ENCODE results near the gene RAP1GAP2.

Gene RAP1GAP2

DNA sequence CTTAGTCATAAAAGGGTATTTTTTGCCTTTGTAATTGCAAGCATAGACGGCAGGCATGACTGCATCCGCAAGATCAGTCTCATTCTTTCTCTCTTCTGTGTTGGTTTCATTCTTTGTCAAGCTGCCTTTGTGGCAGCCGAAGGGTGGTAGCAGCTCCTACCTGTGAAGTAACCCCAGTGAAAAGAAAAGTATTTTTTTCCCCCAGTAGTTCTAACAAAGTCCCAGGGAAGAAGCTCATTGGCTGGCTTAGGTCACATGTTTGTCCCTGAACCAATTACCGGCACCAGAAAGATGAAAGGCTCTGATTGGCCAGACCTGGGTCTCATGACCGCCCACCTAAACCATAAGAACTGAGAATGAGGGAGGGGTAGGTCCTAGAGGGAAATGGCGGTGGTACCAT is 110.7 kb downstream of the RAP1GAP2 start:
- no peak overlapping the region for H3K4me3 ChIP-seq (ENCODE audit: low read depth, low read length)

DNA sequence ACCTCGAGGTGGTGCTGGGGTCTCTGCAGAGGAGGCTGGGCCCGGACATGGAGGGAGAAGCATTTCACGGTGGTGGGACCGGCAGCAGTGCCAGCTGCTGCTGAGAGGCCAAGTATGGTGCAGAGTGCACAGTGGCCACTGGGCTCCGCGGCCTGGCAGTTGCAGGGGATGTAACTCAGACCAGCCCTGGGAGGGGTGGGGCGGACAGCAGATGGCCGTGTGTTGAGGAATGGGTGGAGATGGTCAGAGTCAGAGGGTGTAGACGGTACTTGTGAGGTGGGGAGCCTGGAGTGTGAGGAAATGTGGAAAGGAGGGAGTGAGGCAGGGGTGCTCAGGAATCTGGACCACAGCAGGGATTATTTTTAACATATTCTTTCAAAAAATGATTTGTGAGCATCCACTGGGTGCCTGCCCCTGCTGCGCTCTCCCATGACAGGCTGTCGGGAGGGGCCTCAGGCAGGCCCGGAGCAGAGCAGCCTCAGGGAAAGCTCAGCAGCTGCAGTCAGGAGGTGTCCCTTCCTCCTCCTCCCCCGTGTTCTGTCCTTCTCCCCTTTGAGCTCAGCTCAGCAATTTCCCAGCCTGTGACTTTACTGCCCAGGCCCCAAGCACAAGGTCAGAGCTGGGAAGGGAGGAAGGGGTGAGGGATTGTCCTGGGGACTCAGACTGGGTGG is 113.1 kb downstream of the RAP1GAP2 start:
- no peak overlapping the region for H3K4me3 ChIP-seq (ENCODE audit: low read depth, low read length)

DNA sequence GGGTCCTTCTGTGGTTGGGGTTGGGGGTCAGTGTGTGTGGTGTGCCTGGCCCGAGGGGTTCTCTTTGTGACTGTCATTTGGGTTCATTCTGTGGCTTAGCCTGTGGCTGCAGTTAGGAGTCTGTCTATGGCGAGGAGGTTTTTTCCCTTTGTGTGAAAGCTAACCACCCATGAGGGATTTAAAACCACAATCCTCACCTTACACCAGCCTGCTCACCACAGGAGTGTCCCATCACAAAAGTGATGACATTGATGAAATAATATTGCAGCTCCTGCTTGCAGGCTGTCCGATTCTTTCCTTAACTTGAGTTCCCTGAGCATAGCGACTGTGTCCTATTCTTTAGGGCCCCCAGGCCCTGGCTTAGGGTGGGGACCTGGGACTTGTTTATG is 113.6 kb downstream of the RAP1GAP2 start:
- no peak overlapping the region for H3K4me3 ChIP-seq (ENCODE audit: low read depth, low read length)

DNA sequence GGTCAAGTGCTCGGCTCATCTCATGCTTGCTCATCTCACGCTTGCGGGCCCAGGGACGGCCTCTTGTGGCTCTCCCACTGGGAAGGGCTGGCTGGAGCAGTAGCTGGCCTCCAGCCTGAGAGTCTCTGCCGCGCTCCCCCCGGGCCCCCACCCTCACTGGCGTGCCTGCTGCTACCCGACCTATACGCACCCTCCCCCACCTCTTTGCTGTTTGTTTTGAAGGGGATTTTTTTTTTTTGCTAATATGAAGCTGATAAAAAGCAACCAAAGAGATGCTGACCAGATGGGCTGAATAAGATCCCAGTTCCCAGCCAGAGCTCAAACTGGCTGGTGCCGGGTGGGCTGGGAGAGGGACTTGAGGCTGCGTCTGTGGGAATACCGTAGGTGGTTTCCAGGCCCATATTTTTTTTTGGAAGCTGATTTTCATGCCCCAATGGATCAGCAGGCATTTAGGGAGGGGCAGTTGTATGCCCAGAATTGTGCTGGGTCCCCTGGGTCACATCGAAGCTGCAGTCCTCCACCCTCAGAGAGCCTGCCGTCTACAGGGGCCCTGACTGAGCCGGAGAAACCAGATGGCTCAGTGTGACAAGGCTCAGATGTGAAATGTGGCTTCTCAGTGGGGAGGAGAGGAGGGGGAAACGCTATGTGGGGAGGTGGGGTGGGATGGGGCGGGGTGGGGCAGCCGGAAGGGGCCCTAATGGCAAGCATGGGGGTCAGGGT is 115.0 kb downstream of the RAP1GAP2 start:
- H3K4me3 ChIP-seq (ENCODE audit: low read depth, low read length): no peak overlapping the region

DNA sequence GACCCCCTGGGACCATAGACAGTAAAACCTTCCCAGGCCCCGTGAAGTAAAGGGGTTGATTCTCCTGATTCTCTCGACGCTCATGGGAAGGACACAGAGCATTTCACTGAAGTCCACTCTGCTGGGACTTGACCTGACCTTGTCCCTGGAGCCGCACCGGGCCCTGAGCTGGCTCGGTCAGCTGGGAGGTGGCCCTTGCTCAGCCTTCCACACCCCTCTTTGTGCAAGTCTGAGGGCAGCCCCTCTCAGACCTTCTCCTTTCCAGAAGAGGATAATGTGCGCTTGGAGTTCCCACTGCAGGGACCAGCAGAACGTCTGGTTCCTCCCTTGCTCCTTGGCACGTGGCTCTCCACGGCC is 115.5 kb downstream of the RAP1GAP2 start:
- H3K4me3 ChIP-seq (ENCODE audit: low read depth, low read length): no peak overlapping the region

DNA sequence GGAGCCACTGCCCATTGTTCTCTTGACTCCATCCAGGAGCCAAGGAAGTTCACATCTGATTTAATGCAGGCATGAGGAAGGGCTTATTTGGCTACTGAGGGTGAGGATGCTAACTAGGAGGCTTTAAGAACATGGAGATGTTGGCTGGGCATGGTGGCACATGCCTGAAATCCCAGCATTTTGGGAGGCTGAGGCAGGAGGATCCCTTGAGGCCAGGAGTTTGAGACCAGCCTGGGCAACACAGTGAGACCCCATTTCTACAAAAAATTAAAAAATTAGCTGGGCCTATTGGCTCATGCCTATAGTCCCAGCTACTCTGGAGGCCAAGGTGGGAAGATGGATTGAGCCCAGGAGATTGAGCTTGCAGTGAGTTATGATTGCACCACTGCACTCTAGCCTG is 116.5 kb downstream of the RAP1GAP2 start:
- no peak overlapping the region for H3K4me3 ChIP-seq (ENCODE audit: low read depth, low read length)

DNA sequence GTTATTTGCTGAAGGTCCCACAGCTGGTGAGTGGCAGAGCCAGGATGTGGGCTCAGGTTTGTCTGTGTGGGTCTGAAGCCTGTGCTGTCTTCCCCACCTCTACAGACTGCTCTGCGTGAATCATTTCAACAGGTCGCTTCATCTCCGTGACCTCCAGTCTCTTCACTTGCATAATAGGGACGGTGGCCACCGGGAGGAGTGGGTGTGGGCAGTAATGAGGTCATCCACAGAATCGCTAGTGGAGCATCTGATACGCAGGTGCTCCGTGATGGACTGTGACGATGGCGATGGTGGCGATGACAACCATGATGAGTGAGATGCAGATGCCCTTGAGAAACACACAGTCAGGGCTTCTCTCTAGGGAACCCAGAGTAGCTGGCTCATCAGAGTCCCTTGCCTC is 120.2 kb downstream of the RAP1GAP2 start:
- H3K4me3 ChIP-seq (ENCODE audit: low read depth, low read length): no peak overlapping the region

DNA sequence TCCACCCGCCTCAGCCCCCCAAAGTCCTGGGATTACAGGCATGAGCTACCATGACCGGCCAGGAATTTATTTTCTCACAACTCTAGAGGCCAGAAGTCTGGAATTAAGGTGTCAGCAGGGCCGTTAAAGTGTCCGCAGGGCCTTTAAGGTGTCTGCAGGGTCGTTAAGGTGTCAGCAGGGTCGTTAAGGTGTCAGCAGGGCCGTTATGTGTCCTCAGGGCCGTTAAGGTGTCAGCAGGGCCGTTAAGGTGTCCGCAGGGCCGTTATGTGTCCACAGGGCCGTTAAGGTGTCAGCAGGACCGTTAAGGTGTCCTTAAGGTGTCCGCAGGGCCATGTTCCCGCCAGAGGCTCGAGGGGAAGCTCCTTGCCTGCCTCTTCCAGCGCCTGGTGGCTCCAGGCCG is 125.2 kb downstream of the RAP1GAP2 start:
- no peak overlapping the region for H3K4me3 ChIP-seq (ENCODE audit: low read depth, low read length)

DNA sequence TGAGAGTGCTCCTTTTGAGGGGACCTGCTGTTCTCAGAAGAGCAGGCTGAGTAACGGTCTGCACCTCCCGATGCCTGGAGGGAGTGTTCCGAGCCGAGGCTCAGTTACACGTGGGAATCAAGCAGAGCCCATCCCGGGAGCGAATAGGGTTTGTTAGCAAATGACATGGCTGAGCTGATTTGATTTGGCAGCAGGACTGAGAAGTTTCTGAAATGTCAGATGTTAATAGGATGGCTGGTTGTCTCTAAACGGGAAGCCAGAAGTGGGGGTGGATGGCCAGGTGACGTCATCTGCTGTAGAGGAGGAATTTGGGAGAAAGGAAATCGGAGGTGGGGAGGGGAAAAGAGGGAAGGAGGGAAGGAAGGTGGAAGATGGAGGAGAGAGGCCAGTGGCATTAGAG is 128.0 kb downstream of the RAP1GAP2 start:
- no peak overlapping the region for H3K4me3 ChIP-seq (ENCODE audit: low read depth, low read length)

DNA sequence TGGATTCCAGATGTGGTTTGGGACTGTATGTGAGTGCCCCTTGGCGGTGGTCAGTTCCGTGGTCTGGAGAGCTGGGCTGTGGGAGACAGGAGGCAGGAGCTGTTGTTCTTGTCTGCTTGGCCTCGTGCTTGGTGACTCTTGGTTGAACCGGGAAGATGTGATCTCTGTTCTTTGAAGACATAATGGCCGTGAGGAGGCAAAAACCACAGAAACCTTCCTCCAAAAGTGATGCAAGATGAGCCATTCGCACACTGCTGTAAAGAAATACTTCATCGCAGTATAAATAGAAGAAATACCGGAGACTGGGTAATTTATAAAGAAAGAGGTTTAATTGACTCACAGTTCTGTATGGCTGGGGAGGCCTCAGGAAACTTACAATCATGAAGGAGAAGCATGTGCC is 128.8 kb downstream of the RAP1GAP2 start:
- H3K4me3 ChIP-seq (ENCODE audit: low read depth, low read length): no peak overlapping the region

DNA sequence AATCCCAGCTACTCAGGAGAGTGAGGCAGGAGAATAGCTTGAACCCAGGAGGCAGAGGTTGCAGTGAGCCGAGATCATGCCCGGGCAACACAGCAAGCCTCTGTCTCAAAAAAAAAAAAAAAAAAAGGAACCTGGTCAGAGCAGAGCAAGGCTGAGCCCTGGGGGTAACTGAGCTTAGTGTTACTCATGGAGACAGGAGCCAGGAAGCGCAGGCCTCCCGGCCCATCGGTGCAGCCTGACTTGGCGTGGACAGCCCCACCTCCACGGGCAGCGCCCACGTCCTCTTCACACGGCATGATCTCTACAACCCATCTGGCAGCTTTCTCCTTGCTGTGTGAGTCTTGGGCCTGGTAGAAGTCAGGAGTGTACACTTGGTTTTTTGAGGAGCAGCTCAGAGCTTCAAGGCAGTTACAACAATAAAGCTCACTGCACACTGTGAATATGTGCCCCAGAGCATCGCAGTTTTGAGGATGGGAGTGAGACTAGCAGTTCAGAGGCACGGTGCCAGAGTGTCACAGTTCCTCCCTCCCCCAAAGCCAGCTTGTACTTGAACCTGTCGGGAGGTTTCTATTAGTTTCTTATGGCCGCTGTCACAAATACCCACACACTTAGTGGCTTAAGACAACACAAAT is 129.9 kb downstream of the RAP1GAP2 start:
- H3K4me3 ChIP-seq (ENCODE audit: low read depth, low read length): no peak overlapping the region

DNA sequence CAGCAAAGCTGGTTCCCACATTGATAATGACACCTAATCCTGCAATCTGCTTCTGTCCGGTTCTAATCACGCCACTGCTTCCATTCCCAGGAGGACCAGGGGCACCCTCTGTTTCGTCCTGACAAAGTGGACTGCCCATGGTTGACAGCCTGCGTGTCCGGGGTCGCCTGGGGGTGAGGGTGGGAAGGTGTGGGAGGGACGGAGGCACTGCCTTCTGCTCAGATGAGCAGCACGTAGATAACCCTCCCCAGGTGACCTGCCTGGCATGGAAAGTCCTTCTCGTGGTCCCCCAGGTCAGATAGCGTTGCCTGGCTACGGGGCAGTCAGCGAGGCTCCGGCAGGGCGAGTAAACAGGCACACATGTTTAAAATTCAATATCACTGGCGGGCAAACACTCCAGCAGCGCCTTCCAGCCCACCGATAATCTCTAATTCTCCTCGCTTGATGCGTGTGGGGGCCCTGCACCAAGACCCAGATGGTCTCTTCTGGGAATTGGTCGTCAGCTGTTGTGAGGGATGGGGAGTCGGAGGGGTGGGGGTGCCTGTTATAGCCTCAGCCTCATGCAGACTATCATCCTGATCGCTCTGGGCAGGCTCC is 132.2 kb downstream of the RAP1GAP2 start:
- no peak overlapping the region for H3K4me3 ChIP-seq (ENCODE audit: low read depth, low read length)

DNA sequence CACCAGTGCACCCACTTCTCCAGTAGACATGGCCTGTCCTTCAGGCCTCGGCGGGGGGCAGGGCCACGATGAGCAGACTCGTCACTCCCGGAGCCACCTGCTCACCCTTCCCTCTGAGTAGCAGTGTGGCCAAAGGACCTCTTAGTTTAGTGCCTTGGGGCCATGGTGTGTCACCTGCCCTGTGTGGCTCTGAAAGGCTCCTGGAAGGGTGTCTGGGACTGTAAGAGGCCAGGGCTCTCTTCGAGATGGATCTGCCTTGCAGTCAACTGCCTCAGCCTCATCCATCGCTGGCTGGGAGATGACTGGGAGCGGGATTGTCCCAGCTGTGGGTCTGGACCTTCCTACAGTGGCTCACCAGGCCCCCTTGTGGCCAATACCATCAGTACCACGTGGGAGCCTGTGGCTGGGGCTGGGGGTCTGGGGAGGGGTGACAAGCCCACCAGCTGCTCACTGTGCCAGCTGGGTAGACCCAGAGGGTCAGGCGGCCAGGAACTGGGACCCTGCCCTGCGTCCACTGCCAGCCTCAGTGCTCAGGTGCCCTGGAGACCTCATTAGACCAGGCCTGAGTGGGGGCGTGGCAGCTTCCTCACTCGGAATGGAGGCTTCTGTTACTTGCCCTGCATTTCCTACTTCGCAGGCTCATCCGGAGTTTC is 133.8 kb downstream of the RAP1GAP2 start:
- H3K4me3 ChIP-seq (ENCODE audit: low read depth, low read length): no peak overlapping the region

DNA sequence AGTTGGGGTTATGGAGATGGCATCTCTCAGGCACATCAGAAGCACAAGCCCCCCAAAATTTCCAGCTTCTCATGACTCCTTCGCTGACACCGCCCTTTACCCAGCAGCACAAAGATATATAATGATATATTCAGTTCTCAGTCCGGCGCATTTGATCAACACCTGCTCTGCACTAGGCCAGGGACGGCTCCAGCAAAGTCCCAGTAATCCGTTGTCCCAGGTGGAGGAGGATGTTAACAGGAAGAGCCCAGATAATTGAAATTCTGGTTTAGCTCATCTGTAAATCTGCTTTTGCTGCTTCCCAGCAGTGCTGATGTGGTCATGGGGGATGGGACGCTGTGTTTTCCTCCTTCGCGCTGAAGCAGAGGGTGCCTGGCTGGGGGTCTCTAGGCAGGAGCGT is 135.6 kb downstream of the RAP1GAP2 start:
- H3K4me3 ChIP-seq (ENCODE audit: low read depth, low read length): no peak overlapping the region

DNA sequence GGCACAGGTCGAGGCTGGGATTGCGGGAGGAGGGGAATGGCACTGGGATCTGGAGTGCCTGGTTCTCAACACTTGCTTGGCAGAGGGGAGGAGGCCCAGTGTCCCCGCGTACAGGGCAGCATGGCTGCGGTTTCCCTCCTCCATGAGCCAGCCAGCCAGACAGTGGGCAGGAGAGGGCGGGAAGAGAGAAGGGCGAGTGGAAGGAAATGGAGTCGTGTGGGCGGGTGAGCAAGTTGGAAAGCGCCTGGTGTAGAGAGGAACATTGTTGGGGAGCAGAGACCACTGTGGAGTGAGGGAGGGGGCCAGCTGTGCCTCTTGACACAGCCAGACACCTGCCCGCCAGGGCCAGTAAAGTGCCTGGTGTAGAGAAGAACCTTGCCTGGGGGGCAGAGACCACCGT is 136.7 kb downstream of the RAP1GAP2 start:
- no peak overlapping the region for H3K4me3 ChIP-seq (ENCODE audit: low read depth, low read length)

DNA sequence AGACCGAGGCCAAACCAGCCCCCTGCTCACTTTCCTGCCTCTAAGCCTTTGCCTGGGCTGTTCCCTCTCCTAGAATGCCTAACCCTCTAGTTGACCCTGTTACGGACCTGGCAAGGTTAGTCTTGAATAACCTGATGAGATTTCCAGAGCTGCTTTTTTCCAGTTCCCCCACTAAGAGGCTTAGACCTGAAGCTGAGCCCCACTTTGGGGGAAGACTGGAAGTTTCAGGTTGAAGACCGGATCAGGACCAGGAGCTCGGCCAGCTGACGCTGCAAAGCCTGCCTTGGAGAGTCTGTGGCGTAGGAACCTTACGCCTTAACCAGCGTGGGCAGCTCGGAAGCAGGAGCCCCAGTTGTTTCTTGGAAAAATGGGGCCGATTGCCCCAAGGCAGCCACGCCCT is 137.4 kb downstream of the RAP1GAP2 start:
- no peak overlapping the region for H3K4me3 ChIP-seq (ENCODE audit: low read depth, low read length)

DNA sequence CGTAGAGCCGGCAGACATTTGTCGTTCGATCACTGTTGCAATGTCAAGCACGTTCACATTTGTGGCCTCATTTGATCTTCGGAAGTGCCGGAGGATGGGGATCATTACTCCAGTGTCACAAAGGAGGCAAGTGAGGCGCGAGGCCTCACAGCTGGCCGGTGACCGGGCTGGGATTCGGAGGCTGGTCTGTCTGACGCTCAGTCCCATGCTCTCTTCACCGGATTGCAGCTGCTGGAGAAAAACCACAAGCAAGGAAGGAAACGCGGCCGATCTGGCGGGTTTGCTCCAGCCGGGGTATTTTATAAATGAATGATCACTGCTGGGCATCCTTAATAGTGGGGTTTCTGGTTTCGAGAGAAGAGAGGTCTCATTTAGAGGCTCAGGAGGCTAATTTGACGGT is 139.4 kb downstream of the RAP1GAP2 start:
- H3K4me3 ChIP-seq (ENCODE audit: low read depth, low read length): no peak overlapping the region

DNA sequence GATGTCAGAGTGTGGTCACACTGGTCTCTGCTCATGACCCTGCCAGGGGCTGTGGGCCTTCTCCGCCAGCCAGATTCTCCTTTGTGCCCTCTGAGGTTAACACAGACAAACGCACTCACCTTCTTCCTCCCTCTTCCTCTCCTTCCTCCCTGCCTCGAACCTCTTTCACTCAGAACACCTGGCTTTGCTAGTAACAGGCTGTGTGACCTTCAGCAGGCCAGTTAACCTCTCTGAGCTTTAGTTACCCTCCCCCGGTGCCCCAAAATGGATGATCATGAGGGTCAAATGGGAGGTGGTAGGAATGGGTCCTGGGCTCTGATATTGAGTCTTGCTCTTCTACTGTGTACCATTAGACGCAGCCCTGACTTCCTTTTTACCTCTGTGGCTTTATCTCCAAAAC is 140.1 kb downstream of the RAP1GAP2 start:
- H3K4me3 ChIP-seq (ENCODE audit: low read depth, low read length): no peak overlapping the region

DNA sequence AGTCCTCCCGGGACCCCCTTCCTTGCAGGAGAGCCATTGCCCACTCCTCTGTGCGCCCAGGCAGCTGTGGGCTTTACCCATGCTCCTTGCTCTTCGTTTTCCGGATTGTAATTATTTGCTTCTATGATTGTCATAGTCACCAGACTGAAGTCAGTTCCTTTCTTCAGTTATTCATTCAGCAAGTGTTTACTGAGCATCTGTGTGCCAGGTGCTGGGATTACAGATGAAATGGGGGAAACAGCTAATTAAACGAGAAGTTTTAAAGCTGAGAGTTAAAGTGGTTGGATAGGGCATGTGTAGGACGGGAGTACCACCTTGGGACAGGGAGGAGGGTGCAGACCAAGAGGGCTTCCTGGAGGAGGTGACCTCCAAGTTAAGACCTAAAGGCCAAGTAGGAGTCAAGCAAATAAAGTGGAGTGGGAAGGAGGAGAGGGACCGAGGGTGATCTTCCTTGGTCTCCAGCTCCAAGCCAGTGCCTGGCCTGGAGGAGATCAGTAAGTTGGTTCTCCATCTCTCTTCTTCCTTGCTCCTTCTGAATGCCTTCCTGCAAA is 140.6 kb downstream of the RAP1GAP2 start:
- no peak overlapping the region for H3K4me3 ChIP-seq (ENCODE audit: low read depth, low read length)

DNA sequence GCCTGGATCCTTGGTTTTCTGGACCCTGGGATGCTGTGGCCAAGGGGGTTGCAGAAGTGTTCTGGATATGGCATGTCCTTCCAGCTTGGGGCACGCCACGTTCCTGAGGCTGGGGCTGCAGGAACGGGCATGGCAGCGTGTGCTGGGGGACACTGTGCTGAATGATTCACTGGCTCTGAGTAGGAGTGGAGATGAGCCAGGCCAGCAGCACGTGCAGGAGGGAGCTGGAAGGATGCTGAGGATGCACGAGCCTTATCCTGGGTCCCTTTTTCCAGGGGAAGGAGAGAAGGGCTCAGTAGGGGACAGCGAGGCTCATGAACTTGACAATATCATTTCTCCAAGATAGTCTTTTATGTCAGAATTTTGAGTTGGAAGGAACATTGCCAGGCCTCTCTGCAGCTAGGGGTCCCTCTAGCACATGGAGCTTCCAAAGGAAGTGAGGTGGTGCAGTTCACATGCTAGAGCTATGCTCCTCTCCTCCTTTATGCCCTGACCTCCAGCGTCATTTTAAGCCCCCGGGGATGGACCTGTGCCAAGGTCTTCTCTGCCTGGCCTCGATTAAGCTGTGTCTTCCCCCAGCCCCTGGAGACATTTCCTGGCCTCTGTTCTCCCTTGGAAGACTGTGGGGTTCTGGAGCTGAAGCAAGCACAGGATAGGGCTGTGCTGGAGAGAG is 141.2 kb downstream of the RAP1GAP2 start:
- no peak overlapping the region for H3K4me3 ChIP-seq (ENCODE audit: low read depth, low read length)

Data from iPS-11a (cell line).